ENCODE results near the gene ATP1A2. TPM values are rescaled to one million over a fixed set of nuclear protein-coding genes. Genes with fewer than 3 reads are reported as not detected.
"Not testable (repeated sequence)": the region's sequence is repeated elsewhere in the genome, so short reads cannot be mapped to it uniquely, and the experiment has no call there.

ATP1A2 gene
- total RNA-seq, 1 donor from 2014 or later: 11.0 TPM

DNA sequence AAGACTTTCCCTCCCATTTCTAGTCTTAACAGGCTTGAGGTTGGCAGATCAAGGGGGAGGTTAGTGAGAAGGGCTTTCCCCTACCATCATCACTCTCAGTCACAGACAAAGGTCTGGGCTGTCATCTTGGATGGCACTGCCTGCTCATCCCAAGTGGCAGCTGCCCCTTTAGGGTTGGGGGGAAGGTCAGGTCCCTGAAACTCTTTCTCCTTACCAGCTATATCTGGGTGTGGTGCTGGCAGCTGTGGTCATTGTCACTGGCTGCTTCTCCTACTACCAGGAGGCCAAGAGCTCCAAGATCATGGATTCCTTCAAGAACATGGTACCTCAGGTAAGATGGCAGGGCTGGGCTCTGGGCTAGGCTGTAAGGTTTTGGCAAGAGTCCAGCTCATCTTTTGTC is 8.2 kb downstream of the ATP1A2 start:
- Histone ChIP-seq H3K27ac (no peak overlapping the region), H3K36me3 (no peaks in the 10 kb centered on the region), H3K27me3 (no peaks in the 10 kb centered on the region), H3K4me1 (no peaks in the 10 kb centered on the region), H3K4me3 (no peak overlapping the region), H3K9me3 (no peaks in the 10 kb centered on the region)
- intact Hi-C loops (cut with DNase I): no loop called here
- no peak for DNase-seq (ENCODE audit: extremely low spot score in 2 of 2)
- TF ChIP-seq, protein P1, sequence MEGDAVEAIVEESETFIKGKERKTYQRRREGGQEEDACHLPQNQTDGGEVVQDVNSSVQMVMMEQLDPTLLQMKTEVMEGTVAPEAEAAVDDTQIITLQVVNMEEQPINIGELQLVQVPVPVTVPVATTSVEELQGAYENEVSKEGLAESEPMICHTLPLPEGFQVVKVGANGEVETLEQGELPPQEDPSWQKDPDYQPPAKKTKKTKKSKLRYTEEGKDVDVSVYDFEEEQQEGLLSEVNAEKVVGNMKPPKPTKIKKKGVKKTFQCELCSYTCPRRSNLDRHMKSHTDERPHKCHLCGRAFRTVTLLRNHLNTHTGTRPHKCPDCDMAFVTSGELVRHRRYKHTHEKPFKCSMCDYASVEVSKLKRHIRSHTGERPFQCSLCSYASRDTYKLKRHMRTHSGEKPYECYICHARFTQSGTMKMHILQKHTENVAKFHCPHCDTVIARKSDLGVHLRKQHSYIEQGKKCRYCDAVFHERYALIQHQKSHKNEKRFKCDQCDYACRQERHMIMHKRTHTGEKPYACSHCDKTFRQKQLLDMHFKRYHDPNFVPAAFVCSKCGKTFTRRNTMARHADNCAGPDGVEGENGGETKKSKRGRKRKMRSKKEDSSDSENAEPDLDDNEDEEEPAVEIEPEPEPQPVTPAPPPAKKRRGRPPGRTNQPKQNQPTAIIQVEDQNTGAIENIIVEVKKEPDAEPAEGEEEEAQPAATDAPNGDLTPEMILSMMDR (IDR thresholded peaks at IDR 0.05): no peak
- TF ChIP-seq POLR2AphosphoS5 (IDR thresholded peaks at IDR 0.05; ENCODE audit: insufficient read depth in 1 of 2, low read depth in 1 of 2) (no peak), POLR2A (IDR thresholded peaks at IDR 0.05) (no peak)

- TF ChIP-seq POLR2A (IDR thresholded peaks at IDR 0.05) (no peak), POLR2AphosphoS5 (IDR thresholded peaks at IDR 0.05; ENCODE audit: insufficient read depth in 1 of 2, low read depth in 1 of 2) (no peak)
- TF ChIP-seq, protein P1 (IDR thresholded peaks at IDR 0.05): no peak
- intact Hi-C loops (cut with DNase I): no loop called here
- Histone ChIP-seq H3K36me3 (no peaks in the 10 kb centered on the region), H3K27ac (no peak overlapping the region), H3K27me3 (no peaks in the 10 kb centered on the region), H3K4me1 (no peaks in the 10 kb centered on the region), H3K9me3 (no peaks in the 10 kb centered on the region), H3K4me3 (no peak overlapping the region)
- DNase-seq (ENCODE audit: extremely low spot score in 2 of 2): no peak
Measured at GRCh38 chr1:160124705-160125478, 9.3 kb downstream of the ATP1A2 start.

DNA sequence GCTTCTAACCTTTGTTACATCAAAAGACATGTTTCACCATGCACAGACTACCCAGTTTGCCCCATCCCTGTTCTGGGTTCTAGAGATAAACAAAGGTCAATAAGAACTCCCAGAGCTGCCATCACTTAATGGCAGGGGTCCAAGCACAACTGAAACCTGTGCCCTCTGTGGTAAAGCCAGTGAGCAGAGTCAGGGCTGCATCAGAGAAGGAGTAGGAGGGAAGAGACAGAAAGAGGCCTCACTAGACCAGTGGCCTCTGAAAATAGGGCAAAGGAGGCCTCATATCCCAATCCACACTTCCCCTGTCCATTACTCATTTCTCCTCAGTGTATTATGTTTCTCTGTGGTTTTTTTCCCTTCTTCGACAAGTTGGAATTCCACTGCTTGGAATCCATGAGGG is 10.2 kb downstream of the ATP1A2 start:
- H3K4me3 ChIP-seq: no peak overlapping the region
- TF ChIP-seq, protein P1 (IDR thresholded peaks at IDR 0.05): no peak
- no peak for TF ChIP-seq POLR2A (IDR thresholded peaks at IDR 0.05)
- TF ChIP-seq POLR2AphosphoS5 (IDR thresholded peaks at IDR 0.05; ENCODE audit: insufficient read depth in 1 of 2, low read depth in 1 of 2): no peak
- DNase-seq (ENCODE audit: extremely low spot score in 2 of 2): no peak
- H3K27ac ChIP-seq: no peak overlapping the region
- no peaks in the 10 kb centered on the region for H3K4me1 ChIP-seq
- no peaks in the 10 kb centered on the region for H3K9me3 ChIP-seq
- H3K36me3 ChIP-seq: no peaks in the 10 kb centered on the region
- intact Hi-C loops (cut with DNase I): no loop called here
- no peaks in the 10 kb centered on the region for H3K27me3 ChIP-seq

- not testable (repeated sequence) for H3K36me3 ChIP-seq
Measured at GRCh38 chr1:160126342-160126741, 10.8 kb downstream of the ATP1A2 start.

GRCh38 chr1:160127381-160127780 is 11.8 kb downstream of the ATP1A2 start:
- no peak overlapping the region for H3K27ac ChIP-seq
- H3K36me3 ChIP-seq: no peaks in the 10 kb centered on the region
- H3K9me3 ChIP-seq: no peaks in the 10 kb centered on the region
- DNase-seq (ENCODE audit: extremely low spot score in 2 of 2): no peak
- H3K4me1 ChIP-seq: no peaks in the 10 kb centered on the region
- TF ChIP-seq POLR2A (IDR thresholded peaks at IDR 0.05) (no peak), POLR2AphosphoS5 (IDR thresholded peaks at IDR 0.05; ENCODE audit: insufficient read depth in 1 of 2, low read depth in 1 of 2) (no peak)
- TF ChIP-seq, protein P1 (IDR thresholded peaks at IDR 0.05): no peak
- no peaks in the 10 kb centered on the region for H3K27me3 ChIP-seq
- no peak overlapping the region for H3K4me3 ChIP-seq
- intact Hi-C loops (cut with DNase I): no loop called here

More at GRCh38 chr1:160126342-160126741, 10.8 kb downstream of the ATP1A2 start:
- DNase-seq (ENCODE audit: extremely low spot score in 2 of 2); H3K27me3 ChIP-seq; H3K4me1 ChIP-seq; H3K9me3 ChIP-seq; intact Hi-C loops (cut with DNase I); H3K4me3 ChIP-seq; H3K27ac ChIP-seq: not testable (repeated sequence)

All from vagina (tissue), 2 donors.